WTC11 (cell line): Measurements from ENCODE around the gene ZNF407. TPM values are rescaled to one million over a fixed set of nuclear protein-coding genes. Genes with fewer than 3 reads are reported as not detected.

Experiments
- ATAC-seq: fragments of 200-7000 bp; cut with Tn5 transposase; 2 replicates; pipeline ENCODE4 v1.10.0; 2021; ENCODE audit warnings: mild to moderate bottlenecking, moderate library complexity
- CTCF ChIA-PET: fragments of 300-600 bp; sonication (Branson Sonifier 250); formaldehyde crosslinking; loops from one replicate; lab custom pipeline; 2021; ENCODE audit warnings: antibody characterized with exemption; lab: Charles Lee
- POLR2A ChIA-PET: fragments of 350-600 bp; sonication (Branson Sonifier 250); formaldehyde crosslinking; loops from one replicate; lab custom pipeline; 2021; ENCODE audit warnings: antibody characterized with exemption; lab: Charles Lee
- DNase-seq: peaks from one replicate; pipeline ENCODE4 v3.0.0; 2021; ENCODE audit warnings: low spot score
- H3K27ac Mint-ChIP-seq: 2 replicates; pipeline ENCODE4 v1.8.0; 2021; ENCODE audit warnings: mixed read lengths
- H3K27me3 Mint-ChIP-seq: 2 replicates; pipeline ENCODE4 v1.8.0; 2021; ENCODE audit warnings: low read depth, mild to moderate bottlenecking, moderate library complexity, mixed read lengths
- H3K36me3 Mint-ChIP-seq: 2 replicates; pipeline ENCODE4 v1.8.0; 2021; ENCODE audit warnings: mixed read lengths
- H3K4me1 Mint-ChIP-seq: 2 replicates; pipeline ENCODE4 v1.8.0; 2022; ENCODE audit warnings: mixed read lengths
- H3K4me3 Mint-ChIP-seq: 2 replicates; pipeline ENCODE4 v1.8.0; 2021; ENCODE audit warnings: mild to moderate bottlenecking, moderate library complexity, mixed read lengths
- H3K9me3 Mint-ChIP-seq: 2 replicates; pipeline ENCODE4 v1.8.0; 2021; ENCODE audit warnings: mixed read lengths
- CBFB ChIP-seq: sonication (generic); formaldehyde crosslinking; IDR thresholded peaks from 2 replicates; pipeline ENCODE4 v1.8.1; 2022; ENCODE audit warnings: mild to moderate bottlenecking, low read depth, missing genetic modification reagents
- CREM ChIP-seq: sonication (generic); formaldehyde crosslinking; IDR thresholded peaks from 2 replicates; pipeline ENCODE4 v1.8.1; 2022; ENCODE audit warnings: mild to moderate bottlenecking, missing genetic modification reagents, moderate library complexity
- ELF4 ChIP-seq: sonication (generic); formaldehyde crosslinking; IDR thresholded peaks from 2 replicates; pipeline ENCODE4 v1.8.1; 2022; ENCODE audit warnings: low read depth, mild to moderate bottlenecking, moderate library complexity, missing genetic modification reagents
- ETV6 ChIP-seq: sonication (generic); formaldehyde crosslinking; IDR thresholded peaks from 2 replicates; pipeline ENCODE4 v1.8.1; 2022; ENCODE audit warnings: mild to moderate bottlenecking, missing genetic modification reagents
- FOXP1 ChIP-seq: sonication (generic); formaldehyde crosslinking; IDR thresholded peaks from 2 replicates; pipeline ENCODE4 v1.8.0; 2022; ENCODE audit warnings: missing genetic modification reagents, mild to moderate bottlenecking, moderate library complexity, borderline replicate concordance
- GRHL2 ChIP-seq: fragments of 250-450 bp; sonication (Bioruptor Pico); IDR thresholded peaks from 2 replicates; pipeline ENCODE4 v1.8.0; 2022; ENCODE audit warnings: mild to moderate bottlenecking, moderate library complexity; ENCODE audit not compliant: insufficient replicate concordance, severe bottlenecking
- GTF2I ChIP-seq: fragments of 250-450 bp; sonication (Bioruptor Pico); conservative IDR thresholded peaks from 2 replicates; pipeline ENCODE4 v1.4.0; 2021; ENCODE audit warnings: mild to moderate bottlenecking
- HMGA2 ChIP-seq: fragments of 250-450 bp; sonication (Bioruptor Pico); IDR thresholded peaks from 2 replicates; pipeline ENCODE4 v1.4.0; 2021; ENCODE audit warnings: mild to moderate bottlenecking, moderate library complexity
- JUN ChIP-seq: sonication (generic); formaldehyde crosslinking; IDR thresholded peaks from 2 replicates; pipeline ENCODE4 v1.8.0; 2023; ENCODE audit warnings: mild to moderate bottlenecking, missing genetic modification reagents
- NR1H2 ChIP-seq: sonication (generic); formaldehyde crosslinking; IDR thresholded peaks from 2 replicates; pipeline ENCODE4 v1.9.0; 2021; ENCODE audit warnings: mild to moderate bottlenecking, moderate library complexity, missing genetic modification reagents
- PREB ChIP-seq: sonication (generic); formaldehyde crosslinking; IDR thresholded peaks from 2 replicates; pipeline ENCODE4 v1.8.1; 2022; ENCODE audit warnings: mild to moderate bottlenecking, missing genetic modification reagents, moderate library complexity, borderline replicate concordance
- RORB ChIP-seq: fragments of 250-450 bp; sonication (Bioruptor Pico); IDR thresholded peaks from 2 replicates; pipeline ENCODE4 v1.9.0; 2021; ENCODE audit warnings: mild to moderate bottlenecking
- SMAD4 ChIP-seq: sonication (generic); formaldehyde crosslinking; IDR thresholded peaks from 2 replicates; pipeline ENCODE4 v1.8.0; 2022; ENCODE audit warnings: mild to moderate bottlenecking, missing genetic modification reagents
- SOX15 ChIP-seq: fragments of 250-450 bp; sonication (Bioruptor Pico); IDR thresholded peaks from 2 replicates; pipeline ENCODE4 v1.9.0; 2021; ENCODE audit warnings: mild to moderate bottlenecking
- SP1 ChIP-seq: sonication (generic); formaldehyde crosslinking; conservative IDR thresholded peaks from 2 replicates; pipeline ENCODE4 v1.8.1; 2022; ENCODE audit warnings: missing genetic modification reagents
- TP53 ChIP-seq: sonication (generic); formaldehyde crosslinking; IDR thresholded peaks from 2 replicates; pipeline ENCODE4 v1.8.1; 2023; ENCODE audit warnings: mild to moderate bottlenecking, missing genetic modification reagents
- ZBTB43 ChIP-seq: sonication (generic); formaldehyde crosslinking; IDR thresholded peaks from 2 replicates; pipeline ENCODE4 v1.8.1; 2023; ENCODE audit warnings: mild to moderate bottlenecking, missing genetic modification reagents
- ZNF138 ChIP-seq: sonication (generic); formaldehyde crosslinking; conservative IDR thresholded peaks from 2 replicates; pipeline ENCODE4 v1.8.1; 2022; ENCODE audit warnings: mild to moderate bottlenecking, moderate library complexity, missing genetic modification reagents
- ZNF512 ChIP-seq: sonication (generic); formaldehyde crosslinking; IDR thresholded peaks from 2 replicates; pipeline ENCODE4 v1.8.1; 2022; ENCODE audit warnings: missing genetic modification reagents, borderline replicate concordance
- total RNA-seq: library from RNA; stranded (reverse); gene quantifications from 3 replicates; pipeline ENCODE4 v1.2.3, GENCODE V29; 2021
- TF ChIP-seq, protein P1 (sequence below): fragments of 200-600 bp; IDR thresholded peaks from 2 replicates; pipeline ENCODE4 v1.8.0; 2022; ENCODE audit warnings: antibody characterized with exemption
- TF ChIP-seq, protein P2 (sequence below): sonication (generic); formaldehyde crosslinking; IDR thresholded peaks from 2 replicates; pipeline ENCODE4 v1.8.0; 2022; ENCODE audit warnings: mild to moderate bottlenecking, missing genetic modification reagents
- TF ChIP-seq, protein P3 (sequence below): sonication (generic); formaldehyde crosslinking; conservative IDR thresholded peaks from 2 replicates; pipeline ENCODE4 v1.8.1; 2023; ENCODE audit warnings: mild to moderate bottlenecking, low read depth, missing genetic modification reagents, moderate library complexity

ZNF407 gene
- total RNA-seq, 1 experiment from 2014 or later, result 6.5 TPM

- no peaks in the 10 kb centered on the region for H3K36me3 Mint-ChIP-seq
- ATAC-seq (no peak), DNase-seq (no peak)
- no peak for TF ChIP-seq SMAD4 (CRISPR knock-in tag)
- TF ChIP-seq HMGA2 (CRISPR knock-in tag), result no peak
- TF ChIP-seq GRHL2 (CRISPR knock-in tag), result no peak
- no peak for TF ChIP-seq ETV6 (CRISPR knock-in tag)
- TF ChIP-seq, protein P1, sequence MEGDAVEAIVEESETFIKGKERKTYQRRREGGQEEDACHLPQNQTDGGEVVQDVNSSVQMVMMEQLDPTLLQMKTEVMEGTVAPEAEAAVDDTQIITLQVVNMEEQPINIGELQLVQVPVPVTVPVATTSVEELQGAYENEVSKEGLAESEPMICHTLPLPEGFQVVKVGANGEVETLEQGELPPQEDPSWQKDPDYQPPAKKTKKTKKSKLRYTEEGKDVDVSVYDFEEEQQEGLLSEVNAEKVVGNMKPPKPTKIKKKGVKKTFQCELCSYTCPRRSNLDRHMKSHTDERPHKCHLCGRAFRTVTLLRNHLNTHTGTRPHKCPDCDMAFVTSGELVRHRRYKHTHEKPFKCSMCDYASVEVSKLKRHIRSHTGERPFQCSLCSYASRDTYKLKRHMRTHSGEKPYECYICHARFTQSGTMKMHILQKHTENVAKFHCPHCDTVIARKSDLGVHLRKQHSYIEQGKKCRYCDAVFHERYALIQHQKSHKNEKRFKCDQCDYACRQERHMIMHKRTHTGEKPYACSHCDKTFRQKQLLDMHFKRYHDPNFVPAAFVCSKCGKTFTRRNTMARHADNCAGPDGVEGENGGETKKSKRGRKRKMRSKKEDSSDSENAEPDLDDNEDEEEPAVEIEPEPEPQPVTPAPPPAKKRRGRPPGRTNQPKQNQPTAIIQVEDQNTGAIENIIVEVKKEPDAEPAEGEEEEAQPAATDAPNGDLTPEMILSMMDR, result no peak
- TF ChIP-seq JUN, result no peak
- no peak for TF ChIP-seq SP1 (CRISPR knock-in tag)
- TF ChIP-seq NR1H2 (CRISPR knock-in tag), result no peak
- H3K27me3 Mint-ChIP-seq, result no peaks in the 10 kb centered on the region
- H3K4me3 Mint-ChIP-seq, result no peak overlapping the region
- peaks cover 9% of the 10 kb centered on the region for H3K4me1 Mint-ChIP-seq
- ChIA-PET CTCF (no interaction called here), POLR2A (no interaction called here)
- H3K27ac Mint-ChIP-seq, result no peak overlapping the region
- no peaks in the 10 kb centered on the region for H3K9me3 Mint-ChIP-seq
These were observed 97.5 kb downstream of the ZNF407 start for GRCh38 chr18:74695170-74695569.

GRCh38 chr18:74698881-74699280 lies 101.2 kb downstream of the ZNF407 start:
- ATAC-seq, result no peak
- Mint-ChIP-seq H3K4me3 (no peak overlapping the region), H3K4me1 (no peaks in the 10 kb centered on the region), H3K27ac (no peak overlapping the region), H3K27me3 (no peaks in the 10 kb centered on the region), H3K9me3 (no peaks in the 10 kb centered on the region), H3K36me3 (no peaks in the 10 kb centered on the region)
- TF ChIP-seq, protein P2, sequence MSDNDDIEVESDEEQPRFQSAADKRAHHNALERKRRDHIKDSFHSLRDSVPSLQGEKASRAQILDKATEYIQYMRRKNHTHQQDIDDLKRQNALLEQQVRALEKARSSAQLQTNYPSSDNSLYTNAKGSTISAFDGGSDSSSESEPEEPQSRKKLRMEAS, result no peak
- TF ChIP-seq ELF4 (CRISPR knock-in tag), result no peak
- no peak for DNase-seq
- POLR2A ChIA-PET, result no interaction called here
- CTCF ChIA-PET, result no interaction called here

GRCh38 chr18:74699455-74699854 lies 101.8 kb downstream of the ZNF407 start:
- no peak for ATAC-seq
- TF ChIP-seq ZBTB43 (no peak), ETV6 (CRISPR knock-in tag) (no peak), CREM (CRISPR knock-in tag) (no peak), ZNF138 (CRISPR knock-in tag) (no peak), SMAD4 (CRISPR knock-in tag) (no peak), PREB (CRISPR knock-in tag) (no peak), FOXP1 (CRISPR knock-in tag) (no peak), SOX15 (no peak), ZNF512 (no peak), RORB (CRISPR knock-in tag) (no peak), GTF2I (no peak), TP53 (CRISPR knock-in tag) (no peak), CBFB (CRISPR knock-in tag) (no peak)
- TF ChIP-seq, protein P2, result no peak
- TF ChIP-seq, protein P3, sequence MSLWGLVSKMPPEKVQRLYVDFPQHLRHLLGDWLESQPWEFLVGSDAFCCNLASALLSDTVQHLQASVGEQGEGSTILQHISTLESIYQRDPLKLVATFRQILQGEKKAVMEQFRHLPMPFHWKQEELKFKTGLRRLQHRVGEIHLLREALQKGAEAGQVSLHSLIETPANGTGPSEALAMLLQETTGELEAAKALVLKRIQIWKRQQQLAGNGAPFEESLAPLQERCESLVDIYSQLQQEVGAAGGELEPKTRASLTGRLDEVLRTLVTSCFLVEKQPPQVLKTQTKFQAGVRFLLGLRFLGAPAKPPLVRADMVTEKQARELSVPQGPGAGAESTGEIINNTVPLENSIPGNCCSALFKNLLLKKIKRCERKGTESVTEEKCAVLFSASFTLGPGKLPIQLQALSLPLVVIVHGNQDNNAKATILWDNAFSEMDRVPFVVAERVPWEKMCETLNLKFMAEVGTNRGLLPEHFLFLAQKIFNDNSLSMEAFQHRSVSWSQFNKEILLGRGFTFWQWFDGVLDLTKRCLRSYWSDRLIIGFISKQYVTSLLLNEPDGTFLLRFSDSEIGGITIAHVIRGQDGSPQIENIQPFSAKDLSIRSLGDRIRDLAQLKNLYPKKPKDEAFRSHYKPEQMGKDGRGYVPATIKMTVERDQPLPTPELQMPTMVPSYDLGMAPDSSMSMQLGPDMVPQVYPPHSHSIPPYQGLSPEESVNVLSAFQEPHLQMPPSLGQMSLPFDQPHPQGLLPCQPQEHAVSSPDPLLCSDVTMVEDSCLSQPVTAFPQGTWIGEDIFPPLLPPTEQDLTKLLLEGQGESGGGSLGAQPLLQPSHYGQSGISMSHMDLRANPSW (CRISPR knock-in tag), result no peak
- CTCF ChIA-PET, result no interaction called here

More at GRCh38 chr18:74699455-74699854, 101.8 kb downstream of the ZNF407 start:
- H3K27ac Mint-ChIP-seq, result no peak overlapping the region
- H3K27me3 Mint-ChIP-seq, result no peaks in the 10 kb centered on the region
- POLR2A ChIA-PET, result no interaction called here
- no peaks in the 10 kb centered on the region for H3K36me3 Mint-ChIP-seq
- H3K9me3 Mint-ChIP-seq, result no peaks in the 10 kb centered on the region
- no peak for DNase-seq
- no peaks in the 10 kb centered on the region for H3K4me1 Mint-ChIP-seq
- no peak overlapping the region for H3K4me3 Mint-ChIP-seq
